HG02973 (cell line): ENCODE results near the gene RABGAP1L.
"Not testable (repeated sequence)": the region's sequence is repeated elsewhere in the genome, so short reads cannot be mapped to it uniquely, and the experiment has no call there.

Source experiments
- ATAC-seq: cut with Tn5 transposase; IDR thresholded peaks from one replicate; pipeline ENCODE4 v1.9.1; 2021; ENCODE audit warnings: moderate library complexity; ENCODE audit not compliant: unreplicated experiment

RABGAP1L gene

GRCh38 chr1:174159252-174160108 lies at the start of gene RABGAP1L:
Gene RABGAP1L (plus strand): TSS chr1:174159520.
- peak; percentile 49 for ATAC-seq

- no peak for ATAC-seq
Observed at GRCh38 chr1:174110053-174110452, 49.3 kb upstream of the RABGAP1L start.

GRCh38 chr1:174112489-174113162 lies 46.7 kb upstream of the RABGAP1L start:
- ATAC-seq: no peak

- no peak for ATAC-seq
Observed at GRCh38 chr1:174114106-174114505, 45.2 kb upstream of the RABGAP1L start.

GRCh38 chr1:174114788-174115448 lies 44.4 kb upstream of the RABGAP1L start:
- no peak for ATAC-seq

GRCh38 chr1:174116042-174116441 lies 43.3 kb upstream of the RABGAP1L start:
- ATAC-seq: no peak

GRCh38 chr1:174118751-174119150 lies 40.6 kb upstream of the RABGAP1L start:
- ATAC-seq: no peak

- not testable (repeated sequence) for ATAC-seq
Observed at GRCh38 chr1:174122318-174122717, 37.0 kb upstream of the RABGAP1L start.

- no peak for ATAC-seq
Observed at GRCh38 chr1:174123843-174124242, 35.5 kb upstream of the RABGAP1L start.

GRCh38 chr1:174127176-174127575 lies 32.1 kb upstream of the RABGAP1L start:
- ATAC-seq: not testable (repeated sequence)

GRCh38 chr1:174131032-174131638 lies 28.2 kb upstream of the RABGAP1L start:
- no peak for ATAC-seq

- peak; percentile 55 for ATAC-seq
Observed at GRCh38 chr1:174134003-174134659, 25.2 kb upstream of the RABGAP1L start.

GRCh38 chr1:174135211-174135610 lies 24.1 kb upstream of the RABGAP1L start:
- no peak for ATAC-seq

- no peak for ATAC-seq
Observed at GRCh38 chr1:174136714-174137113, 22.6 kb upstream of the RABGAP1L start.

GRCh38 chr1:174142836-174143235 lies 16.5 kb upstream of the RABGAP1L start:
- no peak for ATAC-seq

GRCh38 chr1:174143727-174144396 lies 15.5 kb upstream of the RABGAP1L start:
- not testable (repeated sequence) for ATAC-seq

GRCh38 chr1:174144397-174144783 lies 14.9 kb upstream of the RABGAP1L start:
- ATAC-seq: not testable (repeated sequence)

- no peak for ATAC-seq
Observed at GRCh38 chr1:174149216-174149615, 10.1 kb upstream of the RABGAP1L start.

GRCh38 chr1:174150499-174150898 lies 8.8 kb upstream of the RABGAP1L start:
- ATAC-seq: no peak

GRCh38 chr1:174152427-174152826 lies 6.9 kb upstream of the RABGAP1L start:
- ATAC-seq: no peak
